MM.1S (cell line): Measurements from ENCODE around the gene TACC2.

ENCODE experiments used
- DNase-seq: peaks from one replicate; pipeline ENCODE4 v3.0.0-alpha.2; 2015
- H2AFZ ChIP-seq: fragments of 300-600 bp; sonication (generic); 2 replicates; pipeline ENCODE4 v1.6.0; 2016; ENCODE audit warnings: antibody characterized with exemption, low read length
- H3F3A ChIP-seq: fragments of 300-600 bp; sonication (generic); 2 replicates; pipeline ENCODE4 v1.6.1; 2016; ENCODE audit warnings: mild to moderate bottlenecking, antibody characterized with exemption, low read length, moderate library complexity, mixed read lengths; ENCODE audit not compliant: insufficient read depth
- H3K27ac ChIP-seq: fragments of 300-600 bp; sonication (generic); 2 replicates; pipeline ENCODE4 v1.5.1; 2016; ENCODE audit warnings: mild to moderate bottlenecking, low read length
- H3K27me3 ChIP-seq: fragments of 300-600 bp; sonication (generic); replicated peaks from 2 replicates; pipeline ENCODE4 v1.6.0; 2016; ENCODE audit warnings: low read length; ENCODE audit not compliant: insufficient read depth
- H3K36me3 ChIP-seq: fragments of 300-600 bp; sonication (generic); replicated peaks from 2 replicates; pipeline ENCODE4 v1.6.1; 2016; ENCODE audit warnings: mild to moderate bottlenecking, low read length, mixed read lengths; ENCODE audit not compliant: insufficient read depth
- H3K4me1 ChIP-seq: fragments of 300-600 bp; sonication (generic); 2 replicates; pipeline ENCODE4 v1.6.1; 2016; ENCODE audit warnings: low read length, mixed read lengths
- H3K4me2 ChIP-seq: fragments of 300-600 bp; sonication (generic); 2 replicates; pipeline ENCODE4 v1.6.0; 2016; ENCODE audit warnings: low read depth, low read length
- H3K4me3 ChIP-seq: fragments of 300-600 bp; sonication (generic); 2 replicates; pipeline ENCODE4 v1.5.1; 2016; ENCODE audit warnings: low read length, mixed read lengths
- H3K79me2 ChIP-seq: fragments of 300-600 bp; sonication (generic); 2 replicates; pipeline ENCODE4 v1.6.1; 2016; ENCODE audit warnings: mixed run types, low read length, mixed read lengths
- H3K9ac ChIP-seq: fragments of 300-600 bp; sonication (generic); 2 replicates; pipeline ENCODE4 v1.6.1; 2016; ENCODE audit warnings: low read length, mixed read lengths
- H3K9me2 ChIP-seq: fragments of 300-600 bp; sonication (generic); replicated peaks from 2 replicates; pipeline ENCODE4 v1.6.1; 2016; ENCODE audit warnings: mild to moderate bottlenecking, low read length, mixed read lengths; ENCODE audit not compliant: insufficient read depth
- H3K9me3 ChIP-seq: fragments of 300-600 bp; sonication (generic); replicated peaks from 2 replicates; pipeline ENCODE4 v1.6.1; 2016; ENCODE audit warnings: mild to moderate bottlenecking, low read length, mixed read lengths; ENCODE audit not compliant: insufficient read depth
- H4K20me1 ChIP-seq: fragments of 300-600 bp; sonication (generic); 2 replicates; pipeline ENCODE4 v1.6.1; 2016; ENCODE audit warnings: mild to moderate bottlenecking, low read length, moderate library complexity, mixed read lengths; ENCODE audit not compliant: insufficient read depth
- EZH2 ChIP-seq: fragments of 300-600 bp; sonication (generic); optimal IDR thresholded peaks from 2 replicates; pipeline ENCODE3; 2017; ENCODE audit warnings: low read depth, mild to moderate bottlenecking, antibody characterized with exemption, low read length, mixed read lengths
- EZH2phosphoT487 ChIP-seq: fragments of 300-600 bp; sonication (generic); IDR thresholded peaks from 2 replicates; pipeline ENCODE4 v1.6.1; 2018; ENCODE audit warnings: antibody characterized with exemption, low read length
- TF ChIP-seq, protein P1 (sequence below): fragments of 300-600 bp; sonication (generic); IDR thresholded peaks from 2 replicates; pipeline ENCODE4 v1.5.1; 2016; ENCODE audit warnings: antibody characterized with exemption, low read length, mixed read lengths

The TACC2 gene

DNA sequence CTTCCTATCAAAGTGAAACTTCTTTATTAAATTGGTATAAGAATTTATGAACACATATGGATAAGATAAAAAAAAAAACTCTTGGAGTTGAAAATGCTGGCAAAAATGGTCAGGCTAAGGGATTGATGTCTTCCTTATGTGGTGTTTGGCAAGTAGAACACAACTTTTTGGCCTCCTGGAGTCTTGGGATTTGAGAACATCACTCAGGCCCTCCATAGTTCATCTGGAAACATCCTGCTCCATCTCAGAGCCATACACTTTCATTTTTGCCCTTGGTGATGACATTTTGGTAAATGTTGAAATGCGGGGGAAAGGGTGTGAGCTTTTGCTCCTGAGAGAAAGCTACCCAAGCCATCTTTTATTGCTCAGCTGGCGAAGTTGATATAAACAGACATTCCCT, 254.6 kb downstream of the TACC2 start:
- Histone ChIP-seq H3K36me3 (no peaks in the 10 kb centered on the region), H3F3A (no peaks in the 10 kb centered on the region), H3K4me2 (no peak overlapping the region), H3K27me3 (no peaks in the 10 kb centered on the region), H3K4me3 (no peak overlapping the region), H3K9ac (no peak overlapping the region), H3K79me2 (no peaks in the 10 kb centered on the region), H3K27ac (no peak overlapping the region), H2AFZ (no peak overlapping the region), H4K20me1 (no peaks in the 10 kb centered on the region), H3K9me3 (no peaks in the 10 kb centered on the region), H3K9me2 (no peaks in the 10 kb centered on the region), H3K4me1 (no peaks in the 10 kb centered on the region)
- TF ChIP-seq, protein P1, sequence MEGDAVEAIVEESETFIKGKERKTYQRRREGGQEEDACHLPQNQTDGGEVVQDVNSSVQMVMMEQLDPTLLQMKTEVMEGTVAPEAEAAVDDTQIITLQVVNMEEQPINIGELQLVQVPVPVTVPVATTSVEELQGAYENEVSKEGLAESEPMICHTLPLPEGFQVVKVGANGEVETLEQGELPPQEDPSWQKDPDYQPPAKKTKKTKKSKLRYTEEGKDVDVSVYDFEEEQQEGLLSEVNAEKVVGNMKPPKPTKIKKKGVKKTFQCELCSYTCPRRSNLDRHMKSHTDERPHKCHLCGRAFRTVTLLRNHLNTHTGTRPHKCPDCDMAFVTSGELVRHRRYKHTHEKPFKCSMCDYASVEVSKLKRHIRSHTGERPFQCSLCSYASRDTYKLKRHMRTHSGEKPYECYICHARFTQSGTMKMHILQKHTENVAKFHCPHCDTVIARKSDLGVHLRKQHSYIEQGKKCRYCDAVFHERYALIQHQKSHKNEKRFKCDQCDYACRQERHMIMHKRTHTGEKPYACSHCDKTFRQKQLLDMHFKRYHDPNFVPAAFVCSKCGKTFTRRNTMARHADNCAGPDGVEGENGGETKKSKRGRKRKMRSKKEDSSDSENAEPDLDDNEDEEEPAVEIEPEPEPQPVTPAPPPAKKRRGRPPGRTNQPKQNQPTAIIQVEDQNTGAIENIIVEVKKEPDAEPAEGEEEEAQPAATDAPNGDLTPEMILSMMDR = no peak
- no peak for TF ChIP-seq EZH2phosphoT487
- TF ChIP-seq EZH2 = no peak
- DNase-seq = no peak

- no peaks in the 10 kb centered on the region for H3K79me2 ChIP-seq
- no peak for DNase-seq
- no peaks in the 10 kb centered on the region for H3K9me3 ChIP-seq
- H3K9ac ChIP-seq = no peak overlapping the region
- no peaks in the 10 kb centered on the region for H3K36me3 ChIP-seq
- H3K9me2 ChIP-seq = no peaks in the 10 kb centered on the region
- no peak overlapping the region for H2AFZ ChIP-seq
- H3F3A ChIP-seq = no peaks in the 10 kb centered on the region
- no peak overlapping the region for H3K27ac ChIP-seq
- no peaks in the 10 kb centered on the region for H3K4me1 ChIP-seq
- TF ChIP-seq EZH2 = no peak
- TF ChIP-seq, protein P1 = no peak
- TF ChIP-seq EZH2phosphoT487 = no peak
- H3K27me3 ChIP-seq = no peaks in the 10 kb centered on the region
- no peak overlapping the region for H3K4me2 ChIP-seq
- no peaks in the 10 kb centered on the region for H4K20me1 ChIP-seq
- H3K4me3 ChIP-seq = no peak overlapping the region
Observed at GRCh38 chr10:122244001-122244975, 255.3 kb downstream of the TACC2 start.

DNA sequence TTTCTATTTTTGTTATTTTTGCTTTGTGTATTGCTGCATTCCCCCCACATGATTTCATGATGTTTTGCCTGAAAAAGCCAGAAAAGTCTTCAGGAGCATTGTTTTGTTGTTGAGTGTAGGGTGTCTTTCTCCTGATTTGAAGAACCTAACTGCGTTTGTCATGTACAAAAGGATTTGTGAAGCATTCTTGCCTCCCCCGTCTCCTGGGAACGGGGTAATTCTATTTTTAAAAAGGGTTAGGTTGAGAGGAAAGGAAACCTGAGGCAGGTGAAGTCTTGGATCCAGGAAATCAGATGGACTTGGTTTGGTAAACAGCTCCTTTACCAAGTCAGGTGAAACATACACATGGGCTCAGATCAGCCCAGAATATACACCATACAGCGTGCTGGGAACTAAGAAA, 256.2 kb downstream of the TACC2 start:
- Histone ChIP-seq H3K9me2 (no peaks in the 10 kb centered on the region), H3K4me1 (no peaks in the 10 kb centered on the region), H3K27ac (no peak overlapping the region), H3K9me3 (no peaks in the 10 kb centered on the region), H3K4me3 (no peak overlapping the region), H3K4me2 (no peak overlapping the region), H3K9ac (no peak overlapping the region), H3K27me3 (no peaks in the 10 kb centered on the region), H3K36me3 (no peaks in the 10 kb centered on the region), H3K79me2 (no peaks in the 10 kb centered on the region), H4K20me1 (no peaks in the 10 kb centered on the region), H2AFZ (no peak overlapping the region), H3F3A (no peaks in the 10 kb centered on the region)
- TF ChIP-seq EZH2 (no peak), EZH2phosphoT487 (no peak)
- TF ChIP-seq, protein P1 = no peak
- no peak for DNase-seq
